ENCODE measurements around the gene ADGRL3. TPM values are rescaled to one million over a fixed set of nuclear protein-coding genes. Genes with fewer than 3 reads are reported as not detected.
"Not testable (repeated sequence)": the region's sequence is repeated elsewhere in the genome, so short reads cannot be mapped to it uniquely, and the experiment has no call there.

Gene ADGRL3
- total RNA-seq, 2 experiments from 2014 or later: not detected

DNA sequence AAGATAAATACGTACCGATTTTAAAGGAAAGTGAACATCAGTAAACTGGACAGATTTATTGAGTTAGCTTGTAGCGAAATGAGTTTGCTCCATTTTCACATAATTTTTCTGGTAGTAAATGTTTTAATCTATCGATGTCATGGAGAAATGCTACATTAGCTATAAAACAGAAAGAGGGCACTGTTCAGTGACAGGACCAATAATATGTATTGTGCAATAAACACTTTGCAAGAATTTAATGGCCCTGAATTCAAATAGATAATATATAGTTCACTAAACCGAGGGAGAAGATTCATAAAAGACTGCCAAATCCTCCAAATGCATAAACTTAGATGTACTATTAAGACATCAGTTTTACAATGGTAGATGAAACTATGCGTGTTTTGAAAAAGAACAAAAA is 516.3 kb downstream of the ADGRL3 start:
- Mint-ChIP-seq H3K27ac (no peak overlapping the region), H3K4me3 (no peak overlapping the region), H3K27me3 (no peaks in the 10 kb centered on the region), H3K9me3 (no peaks in the 10 kb centered on the region), H3K36me3 (no peaks in the 10 kb centered on the region), H3K4me1 (no peaks in the 10 kb centered on the region)
- POLR2A ChIA-PET: no interaction called here
- ATAC-seq (ENCODE audit: low read depth) (no peak), DNase-seq (no peak)

DNA sequence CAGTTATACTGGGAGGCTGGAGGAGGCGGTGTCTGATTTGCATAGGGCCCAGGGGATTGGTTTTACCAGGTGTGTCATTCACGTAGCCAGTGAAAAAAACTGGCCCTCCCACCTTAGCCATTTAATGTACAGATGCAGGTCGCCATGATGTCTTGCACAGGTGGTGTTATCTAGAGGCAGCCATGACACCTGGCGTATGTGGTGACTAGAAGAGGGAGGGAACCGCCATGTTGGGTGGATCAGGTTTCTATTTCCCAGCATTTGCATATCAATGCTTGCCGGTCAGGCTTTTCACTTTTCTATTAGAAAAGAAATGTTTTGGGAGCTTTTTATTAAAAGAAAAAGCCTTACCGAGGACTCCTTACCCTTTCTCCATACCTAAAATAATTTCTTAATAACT is 523.4 kb downstream of the ADGRL3 start:
- POLR2A ChIA-PET: no interaction called here
- Mint-ChIP-seq H3K27me3 (no peaks in the 10 kb centered on the region), H3K4me1 (no peaks in the 10 kb centered on the region), H3K9me3 (no peaks in the 10 kb centered on the region), H3K4me3 (no peak overlapping the region), H3K36me3 (no peaks in the 10 kb centered on the region), H3K27ac (no peak overlapping the region)
- no peak for ATAC-seq (ENCODE audit: low read depth)
- no peak for DNase-seq

DNA sequence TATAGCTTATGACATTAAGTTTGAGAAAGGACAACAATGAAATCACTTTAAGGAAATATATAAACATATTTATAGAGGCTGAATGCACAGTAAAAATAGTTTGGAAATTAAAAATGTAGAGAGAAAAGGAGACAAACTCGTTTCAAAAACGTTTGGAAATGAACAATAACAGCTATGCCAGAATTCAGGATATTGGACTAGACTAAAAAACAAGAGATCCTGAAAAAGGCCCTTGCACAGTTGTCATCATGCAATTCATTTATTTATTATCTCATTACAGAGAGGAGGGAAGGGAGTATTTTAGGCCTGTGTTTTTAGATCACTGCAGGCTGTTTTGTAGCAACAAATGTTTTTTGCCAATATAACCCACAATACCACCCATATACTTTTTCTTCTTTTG is 527.2 kb downstream of the ADGRL3 start:
- ATAC-seq (ENCODE audit: low read depth) (no peak), DNase-seq (no peak)
- Mint-ChIP-seq H3K27me3 (no peaks in the 10 kb centered on the region), H3K9me3 (no peaks in the 10 kb centered on the region), H3K36me3 (no peaks in the 10 kb centered on the region), H3K4me3 (no peak overlapping the region), H3K27ac (no peak overlapping the region), H3K4me1 (no peaks in the 10 kb centered on the region)
- POLR2A ChIA-PET: no interaction called here

DNA sequence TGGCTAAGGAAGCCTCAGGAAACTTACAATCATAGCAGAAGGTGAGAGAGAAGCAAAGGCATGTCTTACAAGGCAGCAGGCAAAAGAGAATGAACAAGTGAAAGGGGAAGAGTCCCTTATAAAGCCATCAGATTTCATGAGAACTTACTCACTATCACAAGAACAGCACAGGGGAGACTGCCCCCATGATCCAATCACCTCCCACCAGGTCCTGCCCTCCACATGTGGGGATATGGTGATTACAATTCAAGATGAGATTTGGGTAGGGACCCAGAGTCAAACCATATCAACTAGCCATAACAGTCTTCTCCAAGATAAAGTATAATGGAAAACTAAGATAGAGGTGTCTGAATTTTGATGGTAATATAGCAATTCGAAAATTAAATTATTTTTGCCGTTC is 534.3 kb downstream of the ADGRL3 start:
- H3K36me3 Mint-ChIP-seq: no peaks in the 10 kb centered on the region
- H3K27me3 Mint-ChIP-seq: no peaks in the 10 kb centered on the region
- no peak overlapping the region for H3K27ac Mint-ChIP-seq
- H3K4me1 Mint-ChIP-seq: no peaks in the 10 kb centered on the region
- peaks cover 2% of the 10 kb centered on the region for H3K9me3 Mint-ChIP-seq
- no peak overlapping the region for H3K4me3 Mint-ChIP-seq
- POLR2A ChIA-PET: no interaction called here
- DNase-seq: no peak
- no peak for ATAC-seq (ENCODE audit: low read depth)

DNA sequence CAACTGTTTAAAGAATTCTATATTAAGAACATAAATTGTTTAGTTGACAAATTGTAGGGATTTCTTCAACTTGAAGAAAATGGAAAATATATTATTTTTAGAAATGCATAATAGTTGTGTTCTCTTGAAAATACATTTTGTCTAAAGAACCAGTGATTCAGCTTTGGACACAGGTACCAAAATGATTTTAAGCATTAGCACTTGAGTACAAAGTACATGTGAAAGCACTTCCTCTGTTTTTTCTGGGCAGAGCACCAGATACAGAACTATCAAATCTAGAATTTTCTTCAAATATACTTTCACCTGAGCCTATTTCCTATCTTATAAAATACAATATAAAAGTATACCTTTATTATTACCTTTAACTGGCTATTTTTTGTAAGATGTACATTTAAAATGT is 539.8 kb downstream of the ADGRL3 start:
- Mint-ChIP-seq H3K27me3 (no peaks in the 10 kb centered on the region), H3K36me3 (no peaks in the 10 kb centered on the region), H3K27ac (no peak overlapping the region), H3K9me3 (peaks cover 3% of the 10 kb centered on the region), H3K4me1 (no peaks in the 10 kb centered on the region), H3K4me3 (no peak overlapping the region)
- DNase-seq (no peak), ATAC-seq (ENCODE audit: low read depth) (no peak)
- POLR2A ChIA-PET: no interaction called here

DNA sequence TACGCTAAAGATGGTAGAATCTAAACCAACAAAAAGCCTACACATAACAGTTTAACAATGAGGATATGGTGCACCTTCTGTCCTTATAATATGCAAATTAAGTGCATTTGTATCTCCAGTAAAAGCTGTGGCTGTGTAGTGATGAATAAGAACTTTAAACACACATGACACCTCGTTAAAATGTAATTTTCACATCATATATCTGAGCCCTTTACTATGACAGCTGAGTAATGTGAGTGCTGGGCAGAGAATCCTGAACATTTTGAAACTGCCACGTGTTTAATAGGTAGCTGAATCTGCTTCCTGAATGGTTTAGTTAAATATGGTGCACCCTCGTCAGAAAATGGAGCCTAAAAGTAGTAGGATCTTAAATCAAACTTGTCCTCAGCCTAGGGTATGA is 540.8 kb downstream of the ADGRL3 start:
- Mint-ChIP-seq H3K9me3 (peaks cover 1% of the 10 kb centered on the region), H3K4me1 (no peaks in the 10 kb centered on the region), H3K27me3 (no peaks in the 10 kb centered on the region), H3K36me3 (no peaks in the 10 kb centered on the region), H3K4me3 (no peak overlapping the region), H3K27ac (no peak overlapping the region)
- ATAC-seq (ENCODE audit: low read depth): no peak
- DNase-seq: no peak
- POLR2A ChIA-PET: no interaction called here

DNA sequence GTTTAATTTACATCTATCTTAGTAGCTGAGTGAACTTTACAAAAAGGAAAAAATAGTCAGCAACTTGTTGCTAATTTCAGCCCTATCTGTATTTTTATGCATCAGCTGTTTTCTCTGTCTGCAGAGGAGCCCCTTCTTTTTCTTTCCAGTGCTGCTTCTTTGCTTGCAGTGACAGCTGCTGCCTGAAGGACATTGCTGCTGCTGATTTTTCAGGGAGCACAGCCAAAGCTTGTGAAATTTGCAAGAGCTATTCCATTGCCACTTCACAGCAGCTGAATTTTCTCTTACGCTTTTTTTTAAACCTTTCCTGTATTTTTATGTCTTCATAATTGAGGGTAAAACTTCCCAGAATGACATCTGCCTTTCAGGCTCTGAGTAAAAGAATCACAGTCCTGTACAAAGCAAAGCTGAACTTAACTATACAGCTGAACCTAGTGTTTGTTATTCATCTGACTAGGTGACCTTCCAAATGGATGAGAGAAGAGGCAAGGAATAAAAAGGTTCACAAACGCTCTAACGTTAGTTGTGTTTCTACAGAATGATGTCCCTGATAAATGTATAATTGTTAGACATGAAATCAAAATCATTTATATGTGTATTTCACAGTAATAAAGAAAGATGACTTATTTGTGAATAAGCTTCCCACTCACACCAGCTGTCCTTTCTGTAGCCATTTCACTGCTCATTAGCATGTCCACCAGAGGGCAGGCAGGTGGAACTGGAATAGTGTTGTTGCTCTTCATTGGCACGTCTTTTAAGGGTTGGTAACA is 541.4 kb downstream of the ADGRL3 start:
- ATAC-seq (ENCODE audit: low read depth) (no peak), DNase-seq (no peak)
- Mint-ChIP-seq H3K36me3 (no peaks in the 10 kb centered on the region), H3K9me3 (peaks cover 1% of the 10 kb centered on the region), H3K27ac (no peak overlapping the region), H3K27me3 (no peaks in the 10 kb centered on the region), H3K4me1 (no peaks in the 10 kb centered on the region), H3K4me3 (no peak overlapping the region)
- POLR2A ChIA-PET: no interaction called here

DNA sequence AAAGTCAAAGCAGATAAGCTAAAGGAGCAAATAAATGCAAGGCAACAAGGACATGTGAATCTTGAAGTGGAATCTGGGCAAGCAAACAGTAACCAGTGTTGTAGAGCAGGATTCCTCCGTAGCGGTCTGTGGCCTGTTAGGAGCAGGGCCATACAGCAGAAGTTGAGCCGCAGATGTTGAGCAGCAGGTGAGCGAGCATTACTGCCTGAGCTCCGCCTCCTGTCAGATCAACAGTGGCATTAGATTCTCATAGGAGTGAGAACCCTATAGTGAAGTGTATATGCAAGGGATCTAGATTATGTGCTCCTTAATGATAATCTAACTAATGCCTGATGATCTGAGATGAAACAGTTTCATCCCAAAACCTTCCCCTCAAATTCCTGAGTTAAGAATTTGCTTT is 550.7 kb downstream of the ADGRL3 start:
- H3K27ac Mint-ChIP-seq: no peak overlapping the region
- H3K9me3 Mint-ChIP-seq: peaks cover 4% of the 10 kb centered on the region
- H3K36me3 Mint-ChIP-seq: no peaks in the 10 kb centered on the region
- no peak overlapping the region for H3K4me3 Mint-ChIP-seq
- H3K27me3 Mint-ChIP-seq: no peaks in the 10 kb centered on the region
- DNase-seq (no peak), ATAC-seq (ENCODE audit: low read depth) (no peak)
- POLR2A ChIA-PET: no interaction called here
- no peaks in the 10 kb centered on the region for H3K4me1 Mint-ChIP-seq

DNA sequence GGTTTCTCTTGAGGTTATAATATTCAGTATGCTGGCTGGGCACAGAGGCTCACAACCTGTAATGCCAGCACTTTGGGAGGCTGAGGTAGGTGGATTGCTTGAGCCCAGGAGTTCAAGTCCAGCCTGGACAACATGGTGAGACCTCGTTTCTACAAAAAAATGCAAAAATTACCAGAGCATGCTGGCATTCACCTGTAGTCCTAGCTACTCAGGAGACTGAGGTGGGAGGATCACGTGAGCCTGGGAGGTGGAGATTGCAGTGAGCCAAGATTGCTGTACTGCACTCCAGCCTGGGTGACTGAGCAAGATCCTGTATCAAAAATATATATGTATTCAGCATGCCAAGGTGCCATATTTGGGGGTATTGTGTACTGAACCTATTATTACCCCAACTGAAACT is 552.5 kb downstream of the ADGRL3 start:
- H3K9me3 Mint-ChIP-seq: peaks cover 3% of the 10 kb centered on the region
- H3K27ac Mint-ChIP-seq: no peak overlapping the region
- no peaks in the 10 kb centered on the region for H3K27me3 Mint-ChIP-seq
- POLR2A ChIA-PET: no interaction called here
- ATAC-seq (ENCODE audit: low read depth) (no peak), DNase-seq (no peak)
- no peak overlapping the region for H3K4me3 Mint-ChIP-seq
- H3K36me3 Mint-ChIP-seq: no peaks in the 10 kb centered on the region
- no peaks in the 10 kb centered on the region for H3K4me1 Mint-ChIP-seq

DNA sequence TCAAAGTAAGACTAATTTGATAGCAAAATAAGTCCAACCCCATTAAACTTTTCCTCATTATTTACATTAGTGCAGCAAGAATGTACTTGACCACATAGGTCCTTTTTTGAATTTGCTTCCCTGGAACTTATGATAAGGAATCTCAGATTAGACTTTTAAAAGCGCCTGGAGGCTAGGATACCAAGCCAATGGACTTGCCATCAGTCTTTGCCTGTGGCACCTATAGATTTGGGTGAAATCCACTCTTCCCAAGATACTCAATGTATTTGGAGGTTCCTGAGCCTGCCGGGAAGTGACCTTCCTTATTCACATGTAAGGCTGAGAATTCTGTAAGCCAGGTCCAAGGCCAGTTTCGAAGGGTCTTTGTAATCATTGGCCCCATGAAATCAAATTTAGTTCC is 553.6 kb downstream of the ADGRL3 start:
- no peak for ATAC-seq (ENCODE audit: low read depth)
- no peak for DNase-seq
- H3K9me3 Mint-ChIP-seq: peaks cover 3% of the 10 kb centered on the region
- no peaks in the 10 kb centered on the region for H3K36me3 Mint-ChIP-seq
- H3K4me1 Mint-ChIP-seq: no peaks in the 10 kb centered on the region
- no peak overlapping the region for H3K4me3 Mint-ChIP-seq
- H3K27ac Mint-ChIP-seq: no peak overlapping the region
- no peaks in the 10 kb centered on the region for H3K27me3 Mint-ChIP-seq
- POLR2A ChIA-PET: no interaction called here

DNA sequence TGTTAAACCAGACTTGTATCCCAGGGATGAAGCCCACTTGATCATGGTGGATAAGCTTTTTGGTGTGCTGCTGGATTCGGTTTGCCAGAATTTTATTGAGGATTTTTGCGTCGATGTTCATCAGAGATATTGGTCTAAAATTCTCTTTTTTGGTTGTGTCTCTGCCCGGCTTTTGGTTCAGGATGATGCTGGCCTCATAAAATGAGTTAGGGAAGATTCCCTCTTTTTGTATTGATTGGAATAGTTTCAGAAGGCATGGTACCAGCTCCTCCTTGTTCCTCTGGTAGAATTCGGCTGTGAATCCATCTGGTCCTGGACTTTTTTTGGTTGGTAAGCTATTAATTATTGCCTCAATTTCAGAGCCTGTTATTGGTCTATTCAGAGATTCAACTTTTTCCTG is 556.8 kb downstream of the ADGRL3 start:
- H3K4me1 Mint-ChIP-seq; H3K9me3 Mint-ChIP-seq; H3K27ac Mint-ChIP-seq; POLR2A ChIA-PET; H3K36me3 Mint-ChIP-seq; ATAC-seq (ENCODE audit: low read depth); H3K4me3 Mint-ChIP-seq; H3K27me3 Mint-ChIP-seq; DNase-seq: not testable (repeated sequence)

DNA sequence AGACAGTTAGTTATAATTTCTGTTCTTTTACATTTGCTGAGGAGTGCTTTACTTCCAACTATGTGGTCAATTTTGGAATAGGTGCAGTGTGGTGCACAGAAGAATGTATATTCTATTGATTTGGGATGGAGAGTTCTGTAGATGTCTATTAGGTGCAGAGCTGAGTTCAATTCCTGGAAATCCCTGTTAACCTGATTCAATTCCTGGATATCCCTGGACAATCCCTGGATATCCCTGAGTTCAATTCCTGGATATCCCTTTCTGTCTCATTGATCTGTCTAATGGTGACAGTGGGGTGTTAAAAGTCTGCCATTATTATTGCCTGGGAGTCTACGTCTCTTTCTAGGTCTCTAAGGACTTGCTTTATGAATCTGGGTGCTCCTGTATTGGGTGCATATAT is 557.9 kb downstream of the ADGRL3 start:
- H3K27ac Mint-ChIP-seq; POLR2A ChIA-PET; H3K27me3 Mint-ChIP-seq; H3K9me3 Mint-ChIP-seq; DNase-seq; H3K4me1 Mint-ChIP-seq; ATAC-seq (ENCODE audit: low read depth); H3K36me3 Mint-ChIP-seq; H3K4me3 Mint-ChIP-seq: not testable (repeated sequence)

DNA sequence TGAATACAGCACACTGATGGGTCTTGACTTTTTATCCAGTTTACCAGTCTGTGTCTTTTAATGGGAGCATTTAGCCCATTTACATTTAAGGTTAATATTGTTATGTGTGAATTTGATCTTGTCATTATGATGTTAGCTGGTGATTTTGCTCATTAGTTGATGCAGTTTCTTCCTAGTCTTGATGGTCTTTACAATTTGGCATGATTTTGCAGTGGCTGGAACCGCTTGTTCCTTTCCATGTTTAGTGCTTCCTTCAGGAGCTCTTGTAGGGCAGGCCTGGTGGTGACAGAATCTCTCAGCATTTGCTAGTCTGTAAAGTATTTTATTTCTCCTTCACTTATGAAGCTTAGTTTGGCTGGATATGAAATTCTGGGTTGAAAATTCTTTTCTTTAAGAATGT is 558.5 kb downstream of the ADGRL3 start:
- H3K36me3 Mint-ChIP-seq; DNase-seq; H3K27ac Mint-ChIP-seq; H3K4me3 Mint-ChIP-seq; POLR2A ChIA-PET; ATAC-seq (ENCODE audit: low read depth); H3K9me3 Mint-ChIP-seq; H3K4me1 Mint-ChIP-seq; H3K27me3 Mint-ChIP-seq: not testable (repeated sequence)

DNA sequence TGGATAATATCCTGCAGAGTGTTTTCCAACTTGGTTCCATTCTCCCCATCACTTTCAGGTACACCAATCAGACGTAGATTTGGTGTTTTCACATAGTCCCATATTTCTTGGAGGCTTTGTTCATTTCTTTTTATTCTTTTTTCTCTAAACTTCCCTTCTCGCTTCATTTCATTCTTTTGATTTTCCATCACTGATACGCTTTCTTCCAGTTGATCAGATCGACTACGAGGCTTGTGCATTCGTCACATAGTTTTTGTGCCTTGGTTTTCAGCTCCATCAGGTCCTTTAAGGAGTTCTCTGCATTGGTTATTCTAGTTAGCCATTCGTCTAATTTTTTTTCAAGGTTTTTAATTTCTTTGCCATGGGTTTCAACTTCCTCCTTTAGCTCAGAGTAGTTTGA is 559.1 kb downstream of the ADGRL3 start:
- H3K36me3 Mint-ChIP-seq; H3K9me3 Mint-ChIP-seq; DNase-seq; POLR2A ChIA-PET; H3K27me3 Mint-ChIP-seq; ATAC-seq (ENCODE audit: low read depth); H3K27ac Mint-ChIP-seq; H3K4me3 Mint-ChIP-seq; H3K4me1 Mint-ChIP-seq: not testable (repeated sequence)

DNA sequence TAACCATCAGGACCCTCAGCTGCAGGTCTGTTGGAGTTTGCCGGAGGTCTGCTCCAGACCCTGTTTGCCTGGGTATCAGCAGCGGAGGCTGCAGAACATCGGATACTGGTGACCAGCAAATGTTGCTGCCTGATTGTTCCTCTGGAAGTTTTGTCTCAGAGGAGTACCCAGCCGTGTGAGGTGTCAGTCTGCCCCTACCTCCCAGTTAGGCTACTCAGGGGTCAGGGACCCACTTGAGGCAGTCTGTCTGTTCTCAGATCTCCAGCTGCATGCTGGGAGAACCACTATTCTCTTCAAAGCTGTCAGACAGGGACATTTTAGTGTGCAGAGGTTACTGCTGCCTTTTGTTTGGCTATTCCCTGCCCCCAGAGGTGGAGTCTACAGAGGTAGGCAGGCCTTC is 559.8 kb downstream of the ADGRL3 start:
- H3K27ac Mint-ChIP-seq; H3K27me3 Mint-ChIP-seq; H3K4me3 Mint-ChIP-seq; H3K4me1 Mint-ChIP-seq; ATAC-seq (ENCODE audit: low read depth); H3K36me3 Mint-ChIP-seq; DNase-seq; H3K9me3 Mint-ChIP-seq; POLR2A ChIA-PET: not testable (repeated sequence)

Measured in activated naive CD8-positive, alpha-beta T cell treated with anti-CD3 and anti-CD28 coated beads, Interleukin-2, amount 10 ng/mL, durations not matched to agents 7 days and 5 days (primary cell).